Activated CD8-positive, alpha-beta memory T cell treated with anti-CD3 and anti-CD28 coated beads, Interleukin-2, amount 50 U/mL, for 4 hours (primary cell): Measurements from ENCODE around the gene FAM131B.

ENCODE experiments used
- DNase-seq: peaks from one replicate; pipeline ENCODE4 v3.0.0-alpha.2; 2020

Gene FAM131B

GRCh38 chr7:143356414-143357050 lies 6.0 kb downstream of the FAM131B start:
- no peak for DNase-seq

GRCh38 chr7:143355450-143356385 lies 6.8 kb downstream of the FAM131B start:
- no peak for DNase-seq

GRCh38 chr7:143354965-143355364 lies 7.5 kb downstream of the FAM131B start:
- no peak for DNase-seq

- DNase-seq, result no peak
Measured at GRCh38 chr7:143354376-143354775, 8.1 kb downstream of the FAM131B start.

GRCh38 chr7:143352531-143353002 lies 9.9 kb downstream of the FAM131B start:
- no peak for DNase-seq

- no peak for DNase-seq
Measured at GRCh38 chr7:143351574-143351973, 10.9 kb downstream of the FAM131B start.

GRCh38 chr7:143351060-143351459 lies 11.5 kb downstream of the FAM131B start:
- no peak for DNase-seq

GRCh38 chr7:143347950-143348349 lies 14.6 kb downstream of the FAM131B start:
- DNase-seq, result no peak

GRCh38 chr7:143346018-143346417 lies 16.5 kb downstream of the FAM131B start:
- no peak for DNase-seq

GRCh38 chr7:143345428-143345900 lies 17.0 kb downstream of the FAM131B start:
- DNase-seq, result peak; percentile 65

- no peak for DNase-seq
Measured at GRCh38 chr7:143343596-143343995, 18.9 kb downstream of the FAM131B start.

- no peak for DNase-seq
Measured at GRCh38 chr7:143341842-143342241, 20.7 kb downstream of the FAM131B start.

- DNase-seq, result no peak
Measured at GRCh38 chr7:143337216-143337615, 25.3 kb downstream of the FAM131B start.

- no peak for DNase-seq
Measured at GRCh38 chr7:143334244-143334643, 28.3 kb downstream of the FAM131B start.

GRCh38 chr7:143331179-143331801 lies 31.2 kb downstream of the FAM131B start:
- no peak for DNase-seq

GRCh38 chr7:143329471-143330170 lies 32.9 kb downstream of the FAM131B start:
- DNase-seq, result no peak

- no peak for DNase-seq
Measured at GRCh38 chr7:143327903-143328302, 34.6 kb downstream of the FAM131B start.

GRCh38 chr7:143325240-143325639 lies 37.3 kb downstream of the FAM131B start:
- no peak for DNase-seq

GRCh38 chr7:143323653-143324052 lies 38.9 kb downstream of the FAM131B start:
- DNase-seq, result no peak

GRCh38 chr7:143322760-143323633 lies 39.5 kb downstream of the FAM131B start:
- no peak for DNase-seq

GRCh38 chr7:143321734-143322133 lies 40.8 kb downstream of the FAM131B start:
- no peak for DNase-seq

GRCh38 chr7:143321242-143321641 lies 41.3 kb downstream of the FAM131B start:
- DNase-seq, result no peak
